ENCODE results near the gene ARID5B. TPM values are rescaled to one million over a fixed set of nuclear protein-coding genes. Genes with fewer than 3 reads are reported as not detected.

ARID5B gene
- total and polyA plus RNA-seq, 2 of the 4 experiments (the other 2 are of a cell fraction), result 41.0 to 125 TPM

DNA sequence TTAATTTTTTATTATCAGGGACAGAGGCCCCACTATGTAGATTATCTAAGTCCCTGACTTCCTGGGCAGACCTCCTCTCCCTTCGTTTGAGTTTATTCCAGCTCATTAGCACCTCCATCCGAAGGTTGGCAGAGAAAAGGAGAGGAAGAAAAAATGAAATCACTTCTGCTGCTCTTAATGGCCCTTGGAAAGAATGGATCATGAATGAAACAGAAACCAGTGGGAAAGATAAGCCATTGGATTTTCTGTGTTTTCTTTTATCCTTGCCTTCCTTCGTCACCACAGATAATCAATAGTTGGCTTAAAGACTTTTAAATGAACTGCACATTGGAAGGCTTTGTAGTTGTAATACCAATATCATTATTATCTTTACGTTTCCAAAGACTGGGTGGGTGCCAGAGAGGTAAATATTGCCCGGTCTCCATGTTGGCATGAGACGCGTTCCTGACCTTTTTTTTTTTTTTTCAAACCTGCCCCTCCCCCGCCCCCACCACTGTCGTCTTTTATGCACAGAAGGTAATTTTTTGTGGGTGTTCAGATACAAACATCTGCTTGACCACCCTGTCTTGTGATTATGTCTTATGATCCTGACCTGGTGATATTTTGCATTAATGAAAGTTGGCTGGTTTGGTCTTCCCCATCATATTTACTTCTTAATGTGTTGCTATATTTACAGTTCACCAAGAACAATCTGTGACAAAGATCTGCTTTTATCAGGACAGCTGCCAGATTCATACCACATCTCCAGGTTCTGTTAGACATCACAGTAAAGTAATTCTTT lies 116.8 kb downstream of the ARID5B start:
- H2BK5ac ChIP-seq (ENCODE audit: low read depth, low read length, poor library complexity, severe bottlenecking), result peak overlapping the region; percentile 69
- BruUV-seq (replicated peaks), result no TSS peak
- POLR2A ChIA-PET (ENCODE audit: unreplicated experiment), result no interaction called here
- 0 out of 2 replicates have a peak overlapping the region, but pooled peaks have one; percentile 52 for H2BK120ac ChIP-seq (ENCODE audit: low read depth, low read length)
- peak overlapping the region in 1 of 2 experiments; percentile 60; a peak in 1 of 4 replicates for H4K8ac ChIP-seq (ENCODE audit: low read depth in 2 of 2, low read length in 2 of 2)
- H3K23ac ChIP-seq (ENCODE audit: low read depth, low read length), result no peak overlapping the region
- H3K4me1 ChIP-seq (ENCODE audit: control insufficient read depth, insufficient read depth, low read length), result peaks cover 31% of the 10 kb centered on the region
- H3K27ac ChIP-seq (ENCODE audit: insufficient read depth, low read length), result no peak overlapping the region; the same call in 1 of the 2 replicates
- peaks cover 11% of the 10 kb centered on the region for H3K9me1 ChIP-seq (ENCODE audit: insufficient read depth, low read length)
- TF ChIP-seq CHD1 (IDR thresholded peaks at IDR 0.05; ENCODE audit: low read depth, low read length) (no peak), POLR2A (IDR thresholded peaks at IDR 0.05; ENCODE audit: low read depth, low read length) (no peak), USF2 (IDR thresholded peaks at IDR 0.05; ENCODE audit: low read depth, low read length) (no peak), FOS (IDR thresholded peaks at IDR 0.05; ENCODE audit: low read depth, low read length) (no peak), SMC3 (IDR thresholded peaks at IDR 0.05; ENCODE audit: low read depth, low read length) (no peak), CEBPB (IDR thresholded peaks at IDR 0.05; ENCODE audit: low read depth, low read length) (no peak), CTCF (conservative IDR thresholded peaks at IDR 0.05; ENCODE audit: low read depth, low read length) (no peak), RAD21 (IDR thresholded peaks at IDR 0.05; ENCODE audit: low read length) (no peak), BHLHE40 (IDR thresholded peaks at IDR 0.05; ENCODE audit: low read depth, low read length) (no peak)
- no peak overlapping the region; the same call in 1 of the 2 replicates for H2BK20ac ChIP-seq (ENCODE audit: low read depth, low read length)
- H2AFZ ChIP-seq (replicated peaks; ENCODE audit: low read length, poor library complexity), result no peak overlapping the region
- H3K4me3 ChIP-seq (ENCODE audit: insufficient read depth, low read depth, low read length), result no peak overlapping the region
- H4K5ac ChIP-seq (ENCODE audit: low read depth, low read length), result no peak overlapping the region
- peak overlapping the region; percentile 63 for H3K18ac ChIP-seq (ENCODE audit: low read depth, low read length)
- peaks cover 15% of the 10 kb centered on the region for H3K36me3 ChIP-seq (ENCODE audit: control insufficient read depth, insufficient read depth, low read length)
- H3K56ac ChIP-seq (ENCODE audit: extremely low read depth, insufficient read depth, low read length), result 0 out of 2 replicates have a peak overlapping the region, but pooled peaks have one; percentile 13
- no peaks in the 10 kb centered on the region; the same call in 1 of the 2 replicates for H3K9me3 ChIP-seq (ENCODE audit: control insufficient read depth, insufficient read depth, low read length)
- H3K9ac ChIP-seq (ENCODE audit: low read depth, low read length), result no peak overlapping the region
- peak overlapping the region; percentile 32; the same call in 1 of the 2 replicates for H4K91ac ChIP-seq (ENCODE audit: insufficient read depth, low read depth, low read length)
- ATAC-seq (ENCODE audit: low read depth) (no peak), DNase-seq (no peak)
- no peaks in the 10 kb centered on the region for H3K27me3 ChIP-seq (ENCODE audit: control insufficient read depth, insufficient read depth, low read length)
- dilution Hi-C loops (cut with HindIII; ENCODE audit: low sequenced_read_pairs, unreplicated experiment), result no loop called here
- no peak overlapping the region; the same call in 1 of the 2 replicates for H2AK5ac ChIP-seq (ENCODE audit: low read depth, low read length)
- H3K4ac ChIP-seq (ENCODE audit: low read depth, low read length), result peak overlapping the region; percentile 75; the same call in 1 of the 2 replicates
- H3K79me1 ChIP-seq (ENCODE audit: low read depth in 1 of 2, low read length in 2 of 2), result peaks cover 46 to 71% of the 10 kb centered on the region in 2 experiments
- peaks cover 8% of the 10 kb centered on the region for H4K20me1 ChIP-seq (ENCODE audit: insufficient read depth, low read length)
- intact Hi-C loops (cut with micrococcal nuclease), result no loop called here
- in situ Hi-C loops (cut with MboI; ENCODE audit: low sequenced_read_pairs), result no loop called here
- no peak overlapping the region for H3K14ac ChIP-seq (replicated peaks; ENCODE audit: low read depth, low read length)
- H2AK9ac ChIP-seq (replicated peaks; ENCODE audit: low read depth, low read length, poor library complexity), result no peak overlapping the region
- H3K4me2 ChIP-seq (ENCODE audit: low read depth, low read length), result no peak overlapping the region
- H2BK15ac ChIP-seq (ENCODE audit: low read depth, low read length), result no peak overlapping the region; the same call in 2 of the 3 replicates
- CTCF ChIA-PET, result interaction anchor here (0.6 kb wide), 1 partner anchor 11 kb away, joined by 4 read pairs; no protein-coding TSS in a partner anchor
- WGBS, 2 experiments (ENCODE audit: extremely low coverage in 2 of 2, insufficient read length in 1 of 2), result no CpG with 5 or more reads among the region's 9 CpGs
